Endothelial cell of umbilical vein (primary cell): ENCODE results near the gene OR10G2.

Experiments used
- GATA2 ChIP-seq: IDR thresholded peaks from 2 replicates; pipeline ENCODE4 v1.7.0; 2011; ENCODE audit warnings: low read depth, mild to moderate bottlenecking, moderate library complexity, mixed read lengths, low read length; ENCODE audit not compliant: insufficient read length, insufficient read depth
- TF ChIP-seq, protein P1 (sequence below), 2 donors: IDR thresholded peaks; 1 replicate in 1 of 2; 2 replicates in 1 of 2; pipeline ENCODE4 v1.5.1; 2011; ENCODE audit warnings: low read length in 2 of 2, mild to moderate bottlenecking in 2 of 2, moderate library complexity in 2 of 2, control low read depth in 1 of 2, inconsistent platforms in 1 of 2, low read depth in 1 of 2; ENCODE audit not compliant: insufficient read depth in 1 of 2; ENCODE audit errors: extremely low read depth in 1 of 2
- TF ChIP-seq, protein P2 (sequence below): IDR thresholded peaks from 2 replicates; pipeline ENCODE4 v1.6.1; 2011; ENCODE audit not compliant: insufficient read depth, insufficient read length

DNA sequence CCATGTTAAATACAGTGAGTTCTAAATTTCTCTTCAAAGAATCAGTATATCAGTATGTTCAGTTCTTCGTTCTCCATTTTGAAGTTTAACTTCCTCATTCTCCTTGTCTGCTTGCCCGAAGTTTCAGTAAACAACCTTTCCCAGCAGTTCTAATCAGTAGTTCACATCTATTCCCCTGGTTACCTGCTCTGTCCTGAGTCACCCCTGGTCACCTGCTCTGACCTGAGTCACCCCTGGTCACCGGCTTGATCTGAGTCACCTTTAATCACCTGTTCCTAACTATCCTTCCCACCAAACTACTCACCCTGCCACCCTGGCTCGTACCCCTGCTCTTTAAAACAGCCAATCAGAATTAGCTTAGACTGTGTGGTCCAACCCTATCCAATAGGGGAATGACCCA is 45.4 kb downstream of the OR10G2 start:
- TF ChIP-seq, protein P1, sequence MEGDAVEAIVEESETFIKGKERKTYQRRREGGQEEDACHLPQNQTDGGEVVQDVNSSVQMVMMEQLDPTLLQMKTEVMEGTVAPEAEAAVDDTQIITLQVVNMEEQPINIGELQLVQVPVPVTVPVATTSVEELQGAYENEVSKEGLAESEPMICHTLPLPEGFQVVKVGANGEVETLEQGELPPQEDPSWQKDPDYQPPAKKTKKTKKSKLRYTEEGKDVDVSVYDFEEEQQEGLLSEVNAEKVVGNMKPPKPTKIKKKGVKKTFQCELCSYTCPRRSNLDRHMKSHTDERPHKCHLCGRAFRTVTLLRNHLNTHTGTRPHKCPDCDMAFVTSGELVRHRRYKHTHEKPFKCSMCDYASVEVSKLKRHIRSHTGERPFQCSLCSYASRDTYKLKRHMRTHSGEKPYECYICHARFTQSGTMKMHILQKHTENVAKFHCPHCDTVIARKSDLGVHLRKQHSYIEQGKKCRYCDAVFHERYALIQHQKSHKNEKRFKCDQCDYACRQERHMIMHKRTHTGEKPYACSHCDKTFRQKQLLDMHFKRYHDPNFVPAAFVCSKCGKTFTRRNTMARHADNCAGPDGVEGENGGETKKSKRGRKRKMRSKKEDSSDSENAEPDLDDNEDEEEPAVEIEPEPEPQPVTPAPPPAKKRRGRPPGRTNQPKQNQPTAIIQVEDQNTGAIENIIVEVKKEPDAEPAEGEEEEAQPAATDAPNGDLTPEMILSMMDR (IDR thresholded peaks at IDR 0.05; ENCODE audit: extremely low read depth in 1 of 2, insufficient read depth in 1 of 2, low read depth in 1 of 2, low read length in 2 of 2), result no peak
- TF ChIP-seq GATA2, result no peak
- TF ChIP-seq, protein P2, sequence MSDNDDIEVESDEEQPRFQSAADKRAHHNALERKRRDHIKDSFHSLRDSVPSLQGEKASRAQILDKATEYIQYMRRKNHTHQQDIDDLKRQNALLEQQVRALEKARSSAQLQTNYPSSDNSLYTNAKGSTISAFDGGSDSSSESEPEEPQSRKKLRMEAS, result no peak
